NT2/D1 (cell line): Measurements from ENCODE around the gene RSAD1.

Source experiments
- SUZ12 ChIP-seq: IDR thresholded peaks from 2 replicates; pipeline ENCODE4 v1.6.1; 2011; ENCODE audit not compliant: insufficient read length, insufficient read depth; ENCODE audit errors: extremely low read depth
- YY1 ChIP-seq: IDR thresholded peaks from 2 replicates; pipeline ENCODE4 v1.6.1; 2011; ENCODE audit not compliant: insufficient read length, insufficient read depth
- ZNF274 ChIP-seq: IDR thresholded peaks from 2 replicates; pipeline ENCODE4 v1.6.1; 2011; ENCODE audit warnings: mild to moderate bottlenecking, low read depth, low read length

DNA sequence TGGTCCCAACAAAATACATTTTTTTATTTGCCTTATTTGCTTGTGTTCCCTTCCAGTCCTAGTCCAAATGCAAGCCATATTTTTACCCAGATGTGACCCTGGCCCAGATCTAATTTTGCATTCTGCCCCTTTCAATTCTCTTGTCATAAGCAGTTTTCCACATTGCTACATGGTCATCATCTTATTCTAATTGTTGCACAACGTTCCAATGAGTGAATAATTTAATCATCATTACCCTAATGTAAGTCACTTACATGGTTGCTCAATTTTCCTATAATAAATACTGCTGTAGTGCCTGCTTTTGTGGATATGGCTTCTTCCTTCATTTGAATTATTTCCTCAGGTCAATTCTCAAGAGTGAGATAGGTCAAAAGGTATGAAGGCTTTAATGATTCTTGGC lies 12.8 kb downstream of the RSAD1 start:
- TF ChIP-seq SUZ12 = no peak
- no peak for TF ChIP-seq ZNF274
- no peak for TF ChIP-seq YY1
